ENCODE data around the gene ROM1.

GRCh38 chr11:62599901-62600300 lies 13.2 kb upstream of the ROM1 start:
- no peak for TF ChIP-seq CTCF (conservative IDR thresholded peaks at IDR 0.05; ENCODE audit: low read depth, low read length)
- TF ChIP-seq EZH2 (IDR thresholded peaks at IDR 0.05; ENCODE audit: low read length, unreplicated experiment) = no peak
